ENCODE data around the gene TRIP10.

DNA sequence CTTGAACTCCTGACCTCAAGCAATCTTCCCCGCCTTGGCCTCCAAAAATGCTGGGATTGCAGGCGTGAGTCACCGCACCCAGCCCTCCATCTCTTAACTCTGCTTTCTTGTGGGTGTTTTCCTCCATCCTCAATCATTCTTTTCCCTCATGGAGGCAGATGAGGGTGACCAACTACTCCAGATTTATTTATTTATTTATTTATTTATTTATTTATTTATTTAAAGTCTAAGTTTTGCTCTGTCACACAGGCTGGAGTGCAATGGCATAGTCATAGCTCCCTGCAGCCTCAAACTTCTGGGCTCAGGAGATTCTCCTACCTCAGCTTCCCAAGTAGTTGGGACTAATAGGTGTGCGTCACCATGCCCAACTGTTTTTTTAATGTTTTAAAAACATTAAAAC is 47.9 kb downstream of the TRIP10 start:
- no peak for TF ChIP-seq POLR2A (IDR thresholded peaks at IDR 0.05; ENCODE audit: low read depth, low read length)
- no peak for TF ChIP-seq POLR2AphosphoS5 (IDR thresholded peaks at IDR 0.05; ENCODE audit: low read depth, low read length)
- TF ChIP-seq TAF1 (IDR thresholded peaks at IDR 0.05; ENCODE audit: low read depth, low read length) = no peak
- TF ChIP-seq SPI1 (IDR thresholded peaks at IDR 0.05; ENCODE audit: low read depth, low read length) = no peak
- TF ChIP-seq PAX5 (IDR thresholded peaks at IDR 0.05; ENCODE audit: insufficient read depth, low read length, severe bottlenecking) = no peak
- TF ChIP-seq POU2F2 (IDR thresholded peaks at IDR 0.05; ENCODE audit: low read depth, low read length) = no peak

All from GM12891 (cell line).